Left renal cortex interstitium (tissue), 4 donors: ENCODE measurements around the gene SOX6. TPM values are rescaled to one million over a fixed set of nuclear protein-coding genes. Genes with fewer than 3 reads are reported as not detected.

Experiments used
- DNase-seq, 4 donors: peaks; one replicate each; pipeline ENCODE4 v3.0.0-alpha.2; 2013; ENCODE audit warnings: low read depth in 4 of 4, low spot score in 2 of 4, missing footprints in 1 of 4
- polyA plus RNA-seq, 4 donors: library from polyadenylated mRNA; unstranded; fragments of 120-200 nt; gene quantifications; one replicate each; pipeline ENCODE4 v1.2.1, GENCODE V29; 2013; ENCODE audit not compliant: insufficient read length in 4 of 4

The SOX6 gene
- polyA plus RNA-seq, 4 donors, result 17.2 to 23.3 (median 21.4) TPM

DNA sequence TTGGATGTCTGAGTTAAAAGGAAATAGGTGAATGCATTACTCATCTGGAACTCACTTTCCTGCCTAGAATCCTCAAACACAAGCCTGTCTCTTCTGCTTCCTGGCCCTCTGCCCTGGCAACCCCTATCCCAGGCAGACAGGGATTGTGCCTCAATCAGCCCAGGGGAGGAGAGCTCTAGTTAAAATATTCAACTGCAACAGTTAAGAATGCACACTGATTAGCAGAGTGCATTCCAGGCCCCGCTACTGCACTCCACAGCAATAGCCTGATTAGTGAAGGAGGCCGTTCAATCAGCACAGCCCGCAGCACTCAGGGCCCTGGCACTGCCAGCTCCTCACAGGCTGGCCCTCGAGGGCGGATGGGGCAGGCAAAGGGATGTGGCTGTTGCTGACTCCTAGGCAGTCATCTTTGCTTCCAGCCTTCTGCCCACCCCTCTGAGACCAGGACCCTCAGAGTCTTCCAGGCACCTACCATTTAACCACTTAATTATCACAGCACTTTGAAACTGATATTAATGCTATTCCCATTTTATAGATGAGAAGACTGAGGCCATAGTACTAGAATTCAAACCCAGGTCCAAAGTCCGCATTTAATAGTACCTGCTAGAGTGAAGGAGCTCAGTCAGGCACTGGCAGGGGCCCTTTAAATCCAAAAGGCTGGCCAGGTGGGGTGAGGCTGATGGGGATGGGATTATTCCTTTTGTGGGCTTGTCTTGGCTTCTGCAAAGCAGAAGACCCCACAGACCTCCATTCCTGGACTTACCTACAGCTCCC, 435.3 kb downstream of the SOX6 start:
- DNase-seq, result no peak

DNA sequence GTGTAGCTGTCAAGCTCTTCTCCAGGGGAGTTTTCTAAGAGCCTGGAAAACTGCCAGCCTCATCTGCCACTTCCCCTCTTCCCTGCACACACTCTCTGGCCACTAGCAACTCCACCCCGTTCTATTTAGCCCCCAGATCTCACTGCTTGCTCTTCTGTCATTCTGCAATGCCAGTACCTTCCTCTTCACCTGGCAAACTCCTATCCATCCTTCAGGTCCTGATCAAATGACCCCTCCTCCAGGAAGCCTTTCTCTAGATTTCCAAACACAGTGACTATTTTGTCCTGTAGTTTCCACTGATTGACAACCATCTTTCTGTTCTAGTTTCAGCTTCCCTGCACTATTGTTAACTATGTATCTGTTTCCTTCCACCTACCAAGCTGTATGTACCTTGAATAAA, 437.7 kb downstream of the SOX6 start:
- DNase-seq, result no peak

DNA sequence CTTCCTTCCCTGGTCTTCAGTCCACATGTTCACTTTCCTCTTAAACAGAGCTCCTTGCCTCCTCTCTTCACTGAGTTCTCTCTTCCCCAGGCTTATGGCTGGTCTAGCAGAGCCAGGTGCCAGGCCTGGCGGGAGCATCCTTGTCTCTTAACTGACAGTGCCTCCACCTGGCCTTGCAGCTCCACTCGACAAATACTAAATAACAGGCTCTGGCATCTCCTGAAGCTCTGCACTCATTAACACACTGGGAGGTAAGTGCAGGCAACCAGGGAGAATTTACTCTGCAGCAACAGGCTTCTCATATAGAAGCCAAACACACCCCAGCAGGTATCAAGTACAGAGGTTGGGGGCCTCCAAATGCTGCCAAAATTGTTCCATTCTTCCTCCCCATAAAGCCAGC, 438.1 kb downstream of the SOX6 start:
- no peak for DNase-seq
